Head of caudate nucleus (tissue), 42 donors: ENCODE results near the gene SDCCAG8.
A peak's percentile ranks its signal among the peaks of the same experiment; 100 is the strongest.

Source experiments
- DNase-seq, 42 donors: peaks; one replicate each; pipeline versions ENCODE4 v3.0.0 to v3.0.0-alpha.2; 2020 to 2021; ENCODE audit warnings: mixed read lengths in 7 of 42
- intact Hi-C: fragments of 100-400 bp; cut with DNase I; formaldehyde crosslinking; loops from one replicate; pipeline ENCODE4 v1.15.0; 2022

Gene SDCCAG8

DNA sequence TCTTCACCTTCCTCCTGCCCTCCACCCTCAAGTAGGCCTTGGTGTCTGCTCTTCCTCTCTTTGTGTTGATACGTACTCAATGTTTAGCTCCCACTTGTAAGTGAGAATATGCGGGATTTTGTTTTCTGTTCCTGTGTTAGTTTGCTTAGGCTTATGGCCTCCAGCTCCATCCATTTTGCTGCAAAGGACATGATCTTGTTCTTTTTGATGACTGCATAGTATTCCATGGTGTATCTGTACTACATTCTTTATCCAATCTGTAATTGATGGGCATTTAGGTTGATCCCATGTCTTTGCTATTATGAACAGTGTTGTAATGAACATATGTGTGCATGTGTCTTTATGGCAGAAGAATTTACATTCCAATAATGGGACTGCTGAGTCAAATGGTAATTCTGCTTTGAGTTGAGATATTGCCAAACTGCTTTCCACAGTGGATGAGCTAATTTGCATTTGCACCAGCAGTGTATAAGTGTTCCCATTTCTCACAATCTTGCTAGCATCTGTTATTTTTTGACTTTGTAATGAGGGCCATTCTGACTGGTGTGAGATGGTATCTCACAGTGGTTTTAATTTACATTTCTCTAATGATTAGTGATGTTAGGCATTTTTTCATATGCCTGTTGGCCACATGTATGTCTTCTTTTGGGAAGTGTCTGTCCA lies 272.7 kb downstream of the SDCCAG8 start:
- intact Hi-C loops = no loop called here
- DNase-seq = no peak

DNA sequence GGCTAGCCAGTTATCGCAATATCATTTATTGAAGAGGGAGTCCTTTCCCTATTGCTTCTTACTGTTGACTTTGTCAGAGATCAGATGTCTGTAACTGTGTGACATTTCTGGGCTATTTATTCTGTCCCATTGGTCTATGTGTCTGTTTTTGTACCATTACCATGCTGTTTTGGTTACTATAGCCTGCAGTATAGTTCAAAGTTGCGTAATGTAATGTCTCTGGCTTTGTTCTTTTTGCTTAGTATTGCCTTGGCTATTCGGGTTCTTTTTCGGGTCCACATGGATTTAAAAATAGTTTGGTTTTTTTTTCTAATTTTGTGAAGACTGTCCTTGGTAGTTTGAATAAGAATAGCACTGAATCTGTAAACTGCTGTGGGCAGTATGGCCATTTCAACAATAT lies 273.7 kb downstream of the SDCCAG8 start:
- intact Hi-C loops = no loop called here
- DNase-seq = no peak

DNA sequence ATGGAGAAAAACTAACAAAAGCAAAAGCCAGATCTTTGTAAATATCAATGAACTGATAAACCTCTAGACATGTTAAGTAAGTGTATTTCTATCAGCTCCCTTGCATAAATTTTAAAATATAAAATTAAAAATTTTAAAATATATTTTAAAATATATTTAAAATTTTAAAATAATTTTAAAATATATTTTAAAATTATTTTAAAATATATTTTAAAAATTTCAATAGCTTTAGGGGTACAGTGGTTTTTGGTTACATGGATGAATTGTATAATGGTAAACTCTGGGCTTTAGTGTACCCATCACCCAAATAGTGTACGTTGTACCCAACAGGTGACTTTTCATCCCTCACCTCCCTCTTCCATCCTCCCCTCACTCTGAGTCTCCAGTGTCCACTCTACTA lies 279.2 kb downstream of the SDCCAG8 start:
- DNase-seq = no peak
- intact Hi-C loops = no loop called here

DNA sequence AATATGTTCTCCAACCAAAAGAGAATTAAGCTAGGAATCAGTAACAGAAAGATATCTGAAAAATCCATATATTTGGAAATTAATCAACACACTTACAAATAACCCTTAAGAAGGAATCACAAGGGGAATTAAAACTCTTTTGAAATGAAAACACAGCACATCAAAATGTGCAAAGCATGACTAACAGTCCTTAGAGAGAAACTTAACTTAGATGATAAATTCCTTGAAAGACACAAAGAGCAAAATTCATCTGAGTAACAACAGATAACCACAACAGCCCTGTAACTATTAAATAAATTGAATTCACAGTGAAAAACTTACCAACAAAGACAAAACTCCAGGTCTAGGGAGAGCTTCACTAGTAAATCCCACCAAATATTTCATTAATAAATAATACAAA lies 283.8 kb downstream of the SDCCAG8 start:
- intact Hi-C loops = no loop called here
- DNase-seq = no peak

DNA sequence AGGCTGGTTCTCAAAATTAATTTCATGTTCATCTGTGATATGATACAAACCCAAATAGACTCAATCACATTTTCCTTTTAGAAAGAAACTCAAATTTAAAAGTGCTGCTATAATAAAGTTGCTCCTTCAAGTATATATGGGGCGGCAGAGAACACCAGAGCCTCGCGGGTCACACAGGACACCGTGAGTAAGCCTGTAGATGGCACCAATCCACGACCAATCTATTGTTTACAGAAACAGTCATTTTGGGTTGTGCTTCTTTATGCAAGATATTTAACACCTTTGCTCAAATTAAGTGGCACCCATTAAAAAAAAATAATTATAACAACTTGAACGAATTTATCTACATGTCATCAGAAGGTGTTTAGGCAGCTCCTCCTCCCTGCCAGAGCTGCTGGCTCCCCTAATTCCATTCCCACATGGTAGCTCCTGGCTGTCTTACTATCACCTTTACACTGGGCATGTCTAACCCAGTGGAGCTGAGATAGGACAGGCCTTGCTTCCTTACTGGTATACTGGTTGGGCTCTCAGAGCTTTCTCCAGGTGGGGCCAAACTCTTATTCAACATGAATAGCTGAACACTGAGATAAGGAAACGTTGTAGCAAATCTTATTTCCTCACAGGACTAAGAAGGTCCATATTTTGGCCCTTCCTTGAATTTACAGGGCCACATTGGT lies 287.0 kb downstream of the SDCCAG8 start:
- intact Hi-C loops = no loop called here
- DNase-seq = peak in 1 of 42 donors; percentile 47

DNA sequence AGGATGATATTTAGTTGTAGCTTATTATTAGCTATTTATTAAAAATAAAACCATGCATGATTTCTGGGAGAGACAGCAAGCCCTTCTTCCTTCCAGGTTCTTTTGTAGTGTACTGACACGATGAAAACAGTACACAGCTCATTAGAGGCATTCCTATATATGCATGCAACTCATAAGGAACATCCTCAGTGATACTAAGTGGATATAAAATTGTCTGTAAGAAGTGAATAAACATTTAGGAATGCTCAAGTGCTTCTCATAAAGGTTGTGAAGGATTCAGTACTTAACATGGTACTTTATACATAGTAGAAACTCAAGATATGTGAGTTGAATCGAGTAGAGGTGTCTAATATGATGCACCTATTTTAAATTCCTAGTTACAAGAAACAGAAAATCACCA lies 287.7 kb downstream of the SDCCAG8 start:
- DNase-seq = no peak
- intact Hi-C loops = no loop called here

DNA sequence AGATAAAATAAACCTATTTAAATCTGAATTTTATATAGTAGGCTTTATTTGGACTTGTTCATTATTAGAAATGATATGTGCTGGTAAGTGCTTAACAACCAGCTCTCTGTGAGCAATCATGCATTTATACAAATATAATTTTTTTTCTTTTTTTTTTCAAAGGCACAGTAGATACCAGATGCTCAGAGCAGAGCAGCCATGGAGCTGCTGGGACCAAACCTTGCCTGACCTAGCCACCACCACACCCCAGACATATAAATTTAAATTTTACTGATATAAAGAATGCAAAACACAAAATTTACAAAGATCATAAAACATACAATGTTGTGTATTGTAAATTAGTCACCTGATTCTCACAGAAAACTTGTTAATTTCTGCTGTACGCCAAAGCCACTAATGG lies 290.6 kb downstream of the SDCCAG8 start:
- DNase-seq = no peak
- intact Hi-C loops = no loop called here

DNA sequence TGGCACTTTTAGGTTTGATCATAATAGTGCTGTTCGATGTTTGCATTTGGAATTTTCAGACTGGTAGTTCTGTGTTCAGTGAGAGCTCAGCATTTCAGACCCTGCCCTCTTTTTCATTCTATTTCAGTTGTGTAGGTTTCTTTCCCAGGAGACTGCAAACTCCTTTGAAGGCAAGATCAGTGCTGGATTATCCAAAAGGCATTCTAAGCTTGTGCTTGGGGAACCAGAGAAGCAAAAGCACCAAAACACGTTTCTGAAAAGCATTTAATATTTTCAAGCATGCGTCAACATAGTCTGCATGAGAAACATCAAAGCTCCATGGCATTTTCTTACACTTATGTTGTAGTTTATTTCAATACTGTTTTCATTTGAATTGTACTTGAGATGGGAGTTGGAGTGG lies 292.1 kb downstream of the SDCCAG8 start:
- intact Hi-C loops = no loop called here
- no peak for DNase-seq

DNA sequence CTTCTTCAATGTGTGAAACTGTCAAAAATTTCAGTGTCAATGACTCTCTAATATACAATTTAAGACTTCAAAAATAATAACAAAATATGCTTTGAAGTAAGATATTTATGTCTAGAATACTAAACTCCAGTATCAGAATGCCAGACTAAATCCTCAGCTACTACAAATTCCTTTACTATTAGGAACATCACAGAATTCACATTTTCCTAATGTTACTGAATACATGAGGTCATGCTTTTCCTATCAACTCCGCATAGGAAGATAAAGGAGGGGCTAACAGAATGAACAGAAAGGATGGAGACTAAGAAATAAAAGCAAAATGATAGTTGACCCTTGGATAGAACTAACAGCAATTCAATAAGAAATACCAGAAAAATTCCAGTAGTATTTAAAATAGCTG lies 292.7 kb downstream of the SDCCAG8 start:
- intact Hi-C loops = no loop called here
- DNase-seq = no peak

DNA sequence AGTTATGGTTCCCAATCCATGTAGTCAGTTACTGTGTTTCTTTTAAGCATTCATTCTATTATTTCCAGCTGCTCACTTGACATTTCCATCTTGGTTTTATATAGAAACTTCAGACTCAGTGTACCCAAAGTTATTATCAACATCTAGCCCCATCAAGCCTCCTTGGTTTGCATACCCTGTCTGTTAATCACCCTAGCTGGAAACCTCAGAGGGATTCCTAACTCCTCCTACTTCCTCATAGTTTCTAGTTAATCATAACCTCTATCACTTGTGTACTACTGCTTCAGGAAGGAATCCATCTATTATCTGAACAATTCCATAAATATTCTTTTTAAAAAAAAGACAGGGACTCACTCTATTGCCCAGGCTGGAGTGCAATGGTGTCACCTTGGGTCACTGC lies 293.3 kb downstream of the SDCCAG8 start:
- intact Hi-C loops = no loop called here
- DNase-seq = no peak
